RKO (cell line): ENCODE results near the gene ARL4A.
"Not testable (repeated sequence)": the region's sequence is repeated elsewhere in the genome, so short reads cannot be mapped to it uniquely, and the experiment has no call there.

Experiments
- DNase-seq: peaks from one replicate; pipeline ENCODE4 v3.0.0-alpha.2; 2016; ENCODE audit warnings: low spot score

Gene ARL4A

GRCh38 chr7:12670000-12670729 is 17.3 kb upstream of the ARL4A start:
- DNase-seq = no peak

- DNase-seq = no peak
Measured at GRCh38 chr7:12670743-12671520, 16.5 kb upstream of the ARL4A start.

GRCh38 chr7:12673436-12673835 is 14.0 kb upstream of the ARL4A start:
- not testable (repeated sequence) for DNase-seq

GRCh38 chr7:12674053-12674452 is 13.4 kb upstream of the ARL4A start:
- no peak for DNase-seq

- peak; percentile 12 for DNase-seq
Measured at GRCh38 chr7:12674861-12675260, 12.6 kb upstream of the ARL4A start.

- DNase-seq = peak; percentile 67
Measured at GRCh38 chr7:12683678-12684585, 3.5 kb upstream of the ARL4A start.

- no peak for DNase-seq
Measured at GRCh38 chr7:12684733-12685132, 2.7 kb upstream of the ARL4A start.

- no peak for DNase-seq
Measured at GRCh38 chr7:12685550-12685949, 1.9 kb upstream of the ARL4A start.

GRCh38 chr7:12686234-12686890 is 1.1 kb upstream of the ARL4A start:
- DNase-seq = peak; percentile 95

GRCh38 chr7:12687718-12688171 is 312 bp downstream of the ARL4A start:
- no peak for DNase-seq

GRCh38 chr7:12688485-12689170 is 1.2 kb downstream of the ARL4A start:
- not testable (repeated sequence) for DNase-seq

- DNase-seq = no peak
Measured at GRCh38 chr7:12689451-12689850, 2.0 kb downstream of the ARL4A start.

GRCh38 chr7:12690041-12690878 is 2.8 kb downstream of the ARL4A start:
- no peak for DNase-seq

- not testable (repeated sequence) for DNase-seq
Measured at GRCh38 chr7:12691388-12691787, 4.0 kb downstream of the ARL4A start.

- DNase-seq = no peak
Measured at GRCh38 chr7:12692035-12692434, 4.6 kb downstream of the ARL4A start.

GRCh38 chr7:12692479-12693259 is 5.2 kb downstream of the ARL4A start:
- DNase-seq = no peak

- no peak for DNase-seq
Measured at GRCh38 chr7:12694817-12695216, 7.4 kb downstream of the ARL4A start.

- DNase-seq = no peak
Measured at GRCh38 chr7:12695965-12696364, 8.5 kb downstream of the ARL4A start.

- no peak for DNase-seq
Measured at GRCh38 chr7:12699299-12699698, 11.9 kb downstream of the ARL4A start.
